Neural cell (in vitro differentiated cells): ENCODE data around the gene DNM3. TPM values are rescaled to one million over a fixed set of nuclear protein-coding genes. Genes with fewer than 3 reads are reported as not detected.

ENCODE experiments used
- H2AFZ ChIP-seq: fragments of 200-600, 300-800 bp; sonication (generic), shearing (Covaris generic); 2 replicates; pipeline ENCODE4 v1.6.0; 2014; ENCODE audit warnings: low read depth, mild to moderate bottlenecking, antibody characterized with exemption, low read length, moderate library complexity
- H3F3A ChIP-seq: fragments of 200-600 bp; shearing (Covaris generic); 2 replicates; pipeline ENCODE4 v1.6.1; 2016; ENCODE audit warnings: mild to moderate bottlenecking, moderate library complexity, mixed read lengths, antibody characterized with exemption, low read length; ENCODE audit not compliant: insufficient read depth, poor library complexity, severe bottlenecking
- H3K27ac ChIP-seq: fragments of 200-600, 300-800 bp; sonication (generic), shearing (Covaris generic); 2 replicates; pipeline ENCODE4 v1.5.1; 2014; ENCODE audit warnings: mild to moderate bottlenecking, low read length, moderate library complexity
- H3K27me3 ChIP-seq: fragments of 300-800, 200-600 bp; sonication (generic), shearing (Covaris generic); 2 replicates; pipeline ENCODE4 v1.6.0; 2014; ENCODE audit warnings: mild to moderate bottlenecking, low read depth, low read length, moderate library complexity; ENCODE audit not compliant: insufficient read depth
- H3K36me3 ChIP-seq: fragments of 300-800, 200-600 bp; sonication (generic), shearing (Covaris generic); 2 replicates; pipeline ENCODE4 v1.5.1; 2014; ENCODE audit warnings: mild to moderate bottlenecking, antibody characterized with exemption, low read length, moderate library complexity; ENCODE audit not compliant: insufficient read depth
- H3K4me2 ChIP-seq: fragments of 300-800, 200-600 bp; sonication (generic), shearing (Covaris generic); 2 replicates; pipeline ENCODE4 v1.6.0; 2014; ENCODE audit warnings: mild to moderate bottlenecking, low read length
- H3K4me3 ChIP-seq: fragments of 300-800, 200-600 bp; sonication (generic), shearing (Covaris generic); 2 replicates; pipeline ENCODE4 v1.5.1; 2014; ENCODE audit warnings: mild to moderate bottlenecking, low read length, moderate library complexity
- H3K79me2 ChIP-seq: fragments of 200-600 bp; shearing (Covaris generic); replicated peaks from 2 replicates; pipeline ENCODE4 v1.6.0; 2014; ENCODE audit warnings: mild to moderate bottlenecking, low read length, moderate library complexity; ENCODE audit not compliant: insufficient read depth
- H3K9ac ChIP-seq: fragments of 300-800, 200-600 bp; sonication (generic), shearing (Covaris generic); 2 replicates; pipeline ENCODE4 v1.6.1; 2016; ENCODE audit warnings: mild to moderate bottlenecking, low read length, mixed read lengths
- H3K9me2 ChIP-seq: fragments of 200-600 bp; shearing (Covaris generic); 2 replicates; pipeline ENCODE4 v1.6.1; 2016; ENCODE audit warnings: mild to moderate bottlenecking, low read length, mixed read lengths; ENCODE audit not compliant: insufficient read depth
- H3K9me3 ChIP-seq: fragments of 200-600, 300-800 bp; sonication (generic), shearing (Covaris generic); 2 replicates; pipeline ENCODE4 v1.6.1; 2016; ENCODE audit warnings: mild to moderate bottlenecking, mixed run types, low read length, moderate library complexity, mixed read lengths
- H4K20me1 ChIP-seq: fragments of 200-600 bp; shearing (Covaris generic); 2 replicates; pipeline ENCODE4 v1.6.1; 2016; ENCODE audit warnings: mild to moderate bottlenecking, mixed run types; ENCODE audit not compliant: insufficient read depth
- EP300 ChIP-seq: fragments of 450-650 bp; conservative IDR thresholded peaks from 2 replicates; pipeline ENCODE4 v1.6.1; 2014; ENCODE audit warnings: antibody characterized with exemption, mild to moderate bottlenecking, moderate library complexity; ENCODE audit not compliant: poor library complexity, severe bottlenecking
- EZH2 ChIP-seq: fragments of 200-600, 300-800 bp; shearing (Covaris generic), sonication (generic); IDR thresholded peaks from 2 replicates; pipeline ENCODE4 v1.6.1; 2014; ENCODE audit warnings: antibody characterized with exemption, low read length, borderline replicate concordance, mild to moderate bottlenecking; ENCODE audit not compliant: insufficient read depth, poor library complexity, severe bottlenecking
- MXI1 ChIP-seq: fragments of 450-650 bp; conservative IDR thresholded peaks from 2 replicates; pipeline ENCODE4 v1.6.1; 2014; ENCODE audit warnings: antibody characterized with exemption, mild to moderate bottlenecking; ENCODE audit not compliant: poor library complexity, severe bottlenecking
- POLR2AphosphoS5 ChIP-seq: IDR thresholded peaks from 2 replicates; pipeline ENCODE4 v1.6.1; 2012
- RAD21 ChIP-seq: fragments of 450-650 bp; conservative IDR thresholded peaks from 2 replicates; pipeline ENCODE4 v1.6.1; 2014; ENCODE audit warnings: antibody characterized with exemption, mild to moderate bottlenecking, moderate library complexity
- SMC3 ChIP-seq: fragments of 450-650 bp; conservative IDR thresholded peaks from 2 replicates; pipeline ENCODE4 v1.6.1; 2014; ENCODE audit warnings: antibody characterized with exemption, mild to moderate bottlenecking, moderate library complexity; ENCODE audit not compliant: poor library complexity
- TAF1 ChIP-seq: IDR thresholded peaks from 2 replicates; pipeline ENCODE4 v1.6.1; 2012; ENCODE audit warnings: low read depth
- polyA plus RNA-seq: library from polyadenylated mRNA; depleted of rRNA; stranded (reverse); fragments of >200 nt; gene quantifications from 2 replicates; pipeline ENCODE4 v1.2.3, GENCODE V29; 2014
- TF ChIP-seq, protein P1 (sequence below): fragments of 450-650 bp; IDR thresholded peaks from 2 replicates; pipeline ENCODE4 v1.5.1; 2014; ENCODE audit warnings: antibody characterized with exemption, mild to moderate bottlenecking, moderate library complexity; ENCODE audit not compliant: poor library complexity, severe bottlenecking
- TF ChIP-seq, protein P2 (sequence below): IDR thresholded peaks from 2 replicates; pipeline ENCODE4 v1.6.1; 2012; ENCODE audit warnings: borderline replicate concordance

The DNM3 gene
- polyA plus RNA-seq, 1 donor from 2014 or later = 37.1 TPM

DNA sequence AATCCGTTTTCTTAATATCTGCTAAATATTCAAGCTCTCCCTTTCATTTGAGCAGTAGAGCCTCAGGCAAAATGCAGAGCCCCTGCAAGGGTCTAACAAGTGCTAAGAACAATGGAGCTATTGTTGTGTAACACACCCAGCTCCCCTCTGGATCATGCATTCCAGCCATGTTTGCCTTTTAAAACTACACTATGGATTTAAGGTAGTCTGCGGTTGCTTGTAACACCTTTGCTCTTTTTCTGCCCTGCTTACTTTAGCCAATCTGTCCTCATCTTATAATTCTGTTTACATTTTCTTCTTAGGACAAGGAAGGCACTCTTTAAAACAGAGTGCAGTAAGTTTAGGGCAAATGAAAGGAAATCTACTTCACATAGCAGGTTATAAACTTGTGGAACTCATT, 519.2 kb downstream of the DNM3 start:
- Histone ChIP-seq H2AFZ (no peak overlapping the region), H3K27ac (no peak overlapping the region), H3K9me2 (no peaks in the 10 kb centered on the region), H3K9ac (no peak overlapping the region), H3K4me3 (no peak overlapping the region), H4K20me1 (no peaks in the 10 kb centered on the region), H3K4me2 (no peak overlapping the region), H3K9me3 (no peaks in the 10 kb centered on the region), H3K79me2 (no peaks in the 10 kb centered on the region), H3F3A (no peaks in the 10 kb centered on the region), H3K27me3 (no peaks in the 10 kb centered on the region), H3K36me3 (no peaks in the 10 kb centered on the region)
- TF ChIP-seq SMC3 (no peak), POLR2AphosphoS5 (no peak), MXI1 (no peak), TAF1 (no peak), EP300 (no peak), RAD21 (no peak), EZH2 (no peak)
- TF ChIP-seq, protein P1, sequence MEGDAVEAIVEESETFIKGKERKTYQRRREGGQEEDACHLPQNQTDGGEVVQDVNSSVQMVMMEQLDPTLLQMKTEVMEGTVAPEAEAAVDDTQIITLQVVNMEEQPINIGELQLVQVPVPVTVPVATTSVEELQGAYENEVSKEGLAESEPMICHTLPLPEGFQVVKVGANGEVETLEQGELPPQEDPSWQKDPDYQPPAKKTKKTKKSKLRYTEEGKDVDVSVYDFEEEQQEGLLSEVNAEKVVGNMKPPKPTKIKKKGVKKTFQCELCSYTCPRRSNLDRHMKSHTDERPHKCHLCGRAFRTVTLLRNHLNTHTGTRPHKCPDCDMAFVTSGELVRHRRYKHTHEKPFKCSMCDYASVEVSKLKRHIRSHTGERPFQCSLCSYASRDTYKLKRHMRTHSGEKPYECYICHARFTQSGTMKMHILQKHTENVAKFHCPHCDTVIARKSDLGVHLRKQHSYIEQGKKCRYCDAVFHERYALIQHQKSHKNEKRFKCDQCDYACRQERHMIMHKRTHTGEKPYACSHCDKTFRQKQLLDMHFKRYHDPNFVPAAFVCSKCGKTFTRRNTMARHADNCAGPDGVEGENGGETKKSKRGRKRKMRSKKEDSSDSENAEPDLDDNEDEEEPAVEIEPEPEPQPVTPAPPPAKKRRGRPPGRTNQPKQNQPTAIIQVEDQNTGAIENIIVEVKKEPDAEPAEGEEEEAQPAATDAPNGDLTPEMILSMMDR = no peak
- TF ChIP-seq, protein P2, sequence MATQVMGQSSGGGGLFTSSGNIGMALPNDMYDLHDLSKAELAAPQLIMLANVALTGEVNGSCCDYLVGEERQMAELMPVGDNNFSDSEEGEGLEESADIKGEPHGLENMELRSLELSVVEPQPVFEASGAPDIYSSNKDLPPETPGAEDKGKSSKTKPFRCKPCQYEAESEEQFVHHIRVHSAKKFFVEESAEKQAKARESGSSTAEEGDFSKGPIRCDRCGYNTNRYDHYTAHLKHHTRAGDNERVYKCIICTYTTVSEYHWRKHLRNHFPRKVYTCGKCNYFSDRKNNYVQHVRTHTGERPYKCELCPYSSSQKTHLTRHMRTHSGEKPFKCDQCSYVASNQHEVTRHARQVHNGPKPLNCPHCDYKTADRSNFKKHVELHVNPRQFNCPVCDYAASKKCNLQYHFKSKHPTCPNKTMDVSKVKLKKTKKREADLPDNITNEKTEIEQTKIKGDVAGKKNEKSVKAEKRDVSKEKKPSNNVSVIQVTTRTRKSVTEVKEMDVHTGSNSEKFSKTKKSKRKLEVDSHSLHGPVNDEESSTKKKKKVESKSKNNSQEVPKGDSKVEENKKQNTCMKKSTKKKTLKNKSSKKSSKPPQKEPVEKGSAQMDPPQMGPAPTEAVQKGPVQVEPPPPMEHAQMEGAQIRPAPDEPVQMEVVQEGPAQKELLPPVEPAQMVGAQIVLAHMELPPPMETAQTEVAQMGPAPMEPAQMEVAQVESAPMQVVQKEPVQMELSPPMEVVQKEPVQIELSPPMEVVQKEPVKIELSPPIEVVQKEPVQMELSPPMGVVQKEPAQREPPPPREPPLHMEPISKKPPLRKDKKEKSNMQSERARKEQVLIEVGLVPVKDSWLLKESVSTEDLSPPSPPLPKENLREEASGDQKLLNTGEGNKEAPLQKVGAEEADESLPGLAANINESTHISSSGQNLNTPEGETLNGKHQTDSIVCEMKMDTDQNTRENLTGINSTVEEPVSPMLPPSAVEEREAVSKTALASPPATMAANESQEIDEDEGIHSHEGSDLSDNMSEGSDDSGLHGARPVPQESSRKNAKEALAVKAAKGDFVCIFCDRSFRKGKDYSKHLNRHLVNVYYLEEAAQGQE = no peak

DNA sequence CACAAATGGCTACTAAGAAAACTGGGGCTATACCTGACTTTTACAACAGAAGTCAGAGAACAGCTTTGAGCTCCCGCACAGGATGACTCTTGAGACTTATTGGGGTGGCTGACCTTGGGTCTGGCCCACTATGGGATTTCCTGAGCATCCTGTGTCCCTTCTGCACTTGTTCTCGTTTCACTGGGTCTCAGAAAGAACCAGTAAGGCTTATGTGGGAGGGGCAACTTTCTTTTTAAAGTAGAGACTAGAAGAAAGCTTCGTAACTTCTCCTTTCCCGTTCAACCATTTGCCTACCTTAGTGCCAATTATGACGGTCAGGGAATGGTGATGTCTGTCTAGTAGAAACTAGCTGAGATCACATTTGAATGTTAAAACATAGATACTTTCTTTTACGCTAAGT, 519.7 kb downstream of the DNM3 start:
- Histone ChIP-seq H3K27ac (no peak overlapping the region), H3K4me2 (no peak overlapping the region), H3K9ac (no peak overlapping the region), H3K9me3 (no peaks in the 10 kb centered on the region), H2AFZ (no peak overlapping the region), H3K4me3 (no peak overlapping the region), H3K36me3 (no peaks in the 10 kb centered on the region), H3F3A (no peaks in the 10 kb centered on the region), H3K79me2 (no peaks in the 10 kb centered on the region), H4K20me1 (no peaks in the 10 kb centered on the region), H3K9me2 (no peaks in the 10 kb centered on the region), H3K27me3 (no peaks in the 10 kb centered on the region)
- TF ChIP-seq, protein P2 = no peak
- TF ChIP-seq, protein P1 = no peak
- TF ChIP-seq EZH2 = no peak
- no peak for TF ChIP-seq RAD21
- no peak for TF ChIP-seq SMC3
